ENCODE measurements around the gene SLC6A7. TPM values are rescaled to one million over a fixed set of nuclear protein-coding genes. Genes with fewer than 3 reads are reported as not detected.

SLC6A7 gene
- total RNA-seq, 1 donor from 2014 or later: not detected

- H3K9me3 Mint-ChIP-seq: no peaks in the 10 kb centered on the region
- DNase-seq (no peak), ATAC-seq (ENCODE audit: low read depth) (no peak)
- no peak overlapping the region for H3K4me3 Mint-ChIP-seq
- H3K27ac Mint-ChIP-seq: no peak overlapping the region
- peaks cover 3% of the 10 kb centered on the region for H3K4me1 Mint-ChIP-seq
- H3K27me3 Mint-ChIP-seq: peaks cover 14% of the 10 kb centered on the region
- no peak for TF ChIP-seq CTCF (IDR thresholded peaks at IDR 0.05)
- H3K36me3 Mint-ChIP-seq (ENCODE audit: low read depth): no peaks in the 10 kb centered on the region
- ChIA-PET POLR2A (no interaction called here), CTCF (no interaction called here)
- intact Hi-C loops (cut with micrococcal nuclease): no loop called here
These were observed 24.4 kb downstream of the SLC6A7 start for GRCh38 chr5:150214289-150214688.

GRCh38 chr5:150215979-150216944 lies 26.4 kb downstream of the SLC6A7 start:
- Mint-ChIP-seq H3K9me3 (no peaks in the 10 kb centered on the region), H3K27me3 (peaks cover 11% of the 10 kb centered on the region), H3K4me1 (peaks cover 1% of the 10 kb centered on the region), H3K36me3 (ENCODE audit: low read depth) (no peaks in the 10 kb centered on the region), H3K4me3 (no peak overlapping the region), H3K27ac (no peak overlapping the region)
- ATAC-seq (ENCODE audit: low read depth) (no peak), DNase-seq (no peak)
- intact Hi-C loops (cut with micrococcal nuclease): no loop called here
- TF ChIP-seq CTCF (IDR thresholded peaks at IDR 0.05): no peak
- POLR2A ChIA-PET: no interaction called here
- CTCF ChIA-PET: no interaction called here

GRCh38 chr5:150217038-150217437 lies 27.2 kb downstream of the SLC6A7 start:
- ATAC-seq (ENCODE audit: low read depth) (no peak), DNase-seq (no peak)
- no peak overlapping the region for H3K27ac Mint-ChIP-seq
- peaks cover 15% of the 10 kb centered on the region for H3K27me3 Mint-ChIP-seq
- CTCF ChIA-PET: no interaction called here
- no peak for TF ChIP-seq CTCF (IDR thresholded peaks at IDR 0.05)
- no peak overlapping the region for H3K4me3 Mint-ChIP-seq
- intact Hi-C loops (cut with micrococcal nuclease): no loop called here
- H3K36me3 Mint-ChIP-seq (ENCODE audit: low read depth): no peaks in the 10 kb centered on the region
- H3K9me3 Mint-ChIP-seq: no peaks in the 10 kb centered on the region
- POLR2A ChIA-PET: no interaction called here
- peaks cover 1% of the 10 kb centered on the region for H3K4me1 Mint-ChIP-seq

GRCh38 chr5:150217873-150218692 lies 28.2 kb downstream of the SLC6A7 start:
- ATAC-seq (ENCODE audit: low read depth): peak; percentile 96
- Mint-ChIP-seq H3K27ac (no peak overlapping the region), H3K36me3 (ENCODE audit: low read depth) (no peaks in the 10 kb centered on the region), H3K27me3 (peaks cover 15% of the 10 kb centered on the region), H3K4me1 (peaks cover 1% of the 10 kb centered on the region), H3K9me3 (no peaks in the 10 kb centered on the region), H3K4me3 (no peak overlapping the region)
- no peak for TF ChIP-seq CTCF (IDR thresholded peaks at IDR 0.05)
- DNase-seq: peak; percentile 66
- intact Hi-C loops (cut with micrococcal nuclease): loop anchor here (1.0 to 2.0 kb wide), 6 partner anchors 57 to 582 kb away; no protein-coding TSS in a partner anchor
- POLR2A ChIA-PET: no interaction called here
- CTCF ChIA-PET: interaction anchor here (0.7 to 1.4 kb wide), 8 partner anchors 17 to 582 kb away, joined by 3 to 7 read pairs (median 4); no protein-coding TSS in a partner anchor

GRCh38 chr5:150218693-150219035 lies 28.8 kb downstream of the SLC6A7 start:
- POLR2A ChIA-PET: no interaction called here
- peaks cover 15% of the 10 kb centered on the region for H3K27me3 Mint-ChIP-seq
- H3K27ac Mint-ChIP-seq: no peak overlapping the region
- no peak for TF ChIP-seq CTCF (IDR thresholded peaks at IDR 0.05)
- CTCF ChIA-PET: interaction anchor here (0.7 to 1.4 kb wide), 8 partner anchors 17 to 582 kb away, joined by 3 to 7 read pairs (median 4); no protein-coding TSS in a partner anchor
- ATAC-seq (ENCODE audit: low read depth) (no peak), DNase-seq (no peak)
- intact Hi-C loops (cut with micrococcal nuclease): loop anchor here (1.0 to 2.0 kb wide), 6 partner anchors 57 to 582 kb away; no protein-coding TSS in a partner anchor
- H3K36me3 Mint-ChIP-seq (ENCODE audit: low read depth): no peaks in the 10 kb centered on the region
- H3K4me1 Mint-ChIP-seq: peaks cover 1% of the 10 kb centered on the region
- no peaks in the 10 kb centered on the region for H3K9me3 Mint-ChIP-seq
- no peak overlapping the region for H3K4me3 Mint-ChIP-seq
